GM12865 (cell line): Measurements from ENCODE around the gene EZH2.

ENCODE experiments used
- DNase-seq: peaks from one replicate; pipeline ENCODE4 v3.0.0; 2010; ENCODE audit warnings: low read depth
- H3K4me3 ChIP-seq: 2 replicates; pipeline ENCODE4 v1.5.1; 2011; ENCODE audit warnings: mild to moderate bottlenecking, low read depth, low read length, control low read depth
- TF ChIP-seq, protein P1 (sequence below): IDR thresholded peaks from 2 replicates; pipeline ENCODE4 v1.5.1; 2011; ENCODE audit warnings: low read length, control low read depth, low read depth, inconsistent platforms; ENCODE audit not compliant: insufficient read depth; ENCODE audit errors: missing control alignments

The EZH2 gene

DNA sequence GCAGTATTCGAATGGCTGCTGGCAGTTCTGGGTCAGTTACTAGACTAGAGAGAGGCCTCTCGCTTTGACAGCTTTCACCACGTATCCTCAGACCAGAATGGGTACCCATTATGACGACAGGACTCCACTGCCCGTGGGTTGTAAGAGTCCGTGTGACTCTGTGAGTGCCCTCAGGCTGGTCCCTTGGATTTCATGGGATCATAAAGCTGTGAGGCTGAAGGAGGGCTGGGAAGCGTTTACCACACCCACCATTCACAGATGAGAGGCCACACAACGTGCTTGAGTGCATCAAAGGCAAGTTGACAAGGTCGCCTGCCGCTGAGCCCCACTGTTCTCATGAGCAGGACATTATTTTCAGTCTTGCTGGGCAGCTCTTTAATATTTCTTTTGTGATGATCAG, 87.2 kb downstream of the EZH2 start:
- no peak overlapping the region for H3K4me3 ChIP-seq
- TF ChIP-seq, protein P1, sequence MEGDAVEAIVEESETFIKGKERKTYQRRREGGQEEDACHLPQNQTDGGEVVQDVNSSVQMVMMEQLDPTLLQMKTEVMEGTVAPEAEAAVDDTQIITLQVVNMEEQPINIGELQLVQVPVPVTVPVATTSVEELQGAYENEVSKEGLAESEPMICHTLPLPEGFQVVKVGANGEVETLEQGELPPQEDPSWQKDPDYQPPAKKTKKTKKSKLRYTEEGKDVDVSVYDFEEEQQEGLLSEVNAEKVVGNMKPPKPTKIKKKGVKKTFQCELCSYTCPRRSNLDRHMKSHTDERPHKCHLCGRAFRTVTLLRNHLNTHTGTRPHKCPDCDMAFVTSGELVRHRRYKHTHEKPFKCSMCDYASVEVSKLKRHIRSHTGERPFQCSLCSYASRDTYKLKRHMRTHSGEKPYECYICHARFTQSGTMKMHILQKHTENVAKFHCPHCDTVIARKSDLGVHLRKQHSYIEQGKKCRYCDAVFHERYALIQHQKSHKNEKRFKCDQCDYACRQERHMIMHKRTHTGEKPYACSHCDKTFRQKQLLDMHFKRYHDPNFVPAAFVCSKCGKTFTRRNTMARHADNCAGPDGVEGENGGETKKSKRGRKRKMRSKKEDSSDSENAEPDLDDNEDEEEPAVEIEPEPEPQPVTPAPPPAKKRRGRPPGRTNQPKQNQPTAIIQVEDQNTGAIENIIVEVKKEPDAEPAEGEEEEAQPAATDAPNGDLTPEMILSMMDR: no peak
- no peak for DNase-seq

DNA sequence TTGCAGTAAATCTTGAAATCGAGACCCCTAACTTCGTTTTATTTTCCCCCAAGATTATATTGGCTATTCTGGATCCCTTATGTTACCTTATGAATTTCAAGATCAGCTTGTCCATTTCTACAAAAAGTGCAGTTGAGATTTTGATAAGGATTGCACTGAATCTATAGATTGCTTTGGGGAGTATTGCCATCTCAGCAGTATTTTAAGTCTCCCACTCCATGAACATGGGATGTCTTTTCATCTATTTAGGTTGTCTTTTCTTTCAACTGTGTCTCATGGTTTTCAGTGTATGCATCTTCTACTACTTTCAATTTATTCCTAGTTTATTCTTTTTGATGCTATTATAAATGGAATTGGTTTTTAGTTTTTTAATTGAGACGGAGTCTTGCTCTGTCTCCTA, 89.6 kb downstream of the EZH2 start:
- no peak for DNase-seq
- TF ChIP-seq, protein P1: no peak

DNA sequence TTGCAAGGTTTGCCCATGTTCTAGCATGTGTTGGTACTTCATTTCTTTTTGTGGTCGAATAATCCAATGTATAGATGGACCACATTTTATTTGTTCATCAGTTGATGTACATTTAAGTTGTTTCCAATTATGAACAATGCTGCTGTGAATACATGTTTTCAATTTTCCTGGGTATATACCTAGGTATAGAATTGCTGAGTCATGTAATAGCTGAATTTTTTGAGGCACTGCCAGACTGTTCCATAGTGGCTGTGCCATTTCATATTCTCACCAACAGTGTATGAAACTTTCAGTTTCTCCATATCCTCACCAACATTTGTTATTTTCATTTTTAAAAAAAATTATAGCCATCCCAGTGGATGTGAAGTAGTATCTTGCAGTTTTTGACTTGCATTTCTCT, 90.5 kb downstream of the EZH2 start:
- H3K4me3 ChIP-seq: no peak overlapping the region
- TF ChIP-seq, protein P1: no peak
- DNase-seq: no peak

More for the DNA sequence above, 89.6 kb downstream of the EZH2 start:
- H3K4me3 ChIP-seq: no peak overlapping the region

DNA sequence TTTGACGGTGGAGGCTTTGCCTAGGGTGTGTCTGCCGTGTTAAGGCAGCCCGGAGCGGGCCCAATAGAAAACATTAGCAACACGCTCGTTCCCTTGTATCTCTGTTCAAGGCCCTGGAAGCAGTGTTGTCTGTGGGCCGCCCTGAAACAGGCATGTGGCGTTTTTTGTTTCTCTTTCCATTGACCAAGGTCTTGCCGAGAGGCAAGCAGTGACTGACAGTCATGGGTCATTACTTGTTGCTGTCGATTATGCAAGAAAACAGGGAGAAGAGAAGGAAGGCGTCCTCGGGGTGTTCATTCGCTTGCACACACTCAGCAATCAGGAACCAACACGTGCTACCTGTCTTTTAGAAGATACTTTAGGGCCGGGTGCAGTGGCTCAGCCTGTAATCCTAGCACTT, 92.5 kb downstream of the EZH2 start:
- no peak for DNase-seq
- no peak overlapping the region for H3K4me3 ChIP-seq
- TF ChIP-seq, protein P1: no peak

GRCh38 chr7:148790850-148791249, 93.2 kb downstream of the EZH2 start:
- TF ChIP-seq, protein P1: no peak
- DNase-seq: no peak
- no peak overlapping the region for H3K4me3 ChIP-seq

DNA sequence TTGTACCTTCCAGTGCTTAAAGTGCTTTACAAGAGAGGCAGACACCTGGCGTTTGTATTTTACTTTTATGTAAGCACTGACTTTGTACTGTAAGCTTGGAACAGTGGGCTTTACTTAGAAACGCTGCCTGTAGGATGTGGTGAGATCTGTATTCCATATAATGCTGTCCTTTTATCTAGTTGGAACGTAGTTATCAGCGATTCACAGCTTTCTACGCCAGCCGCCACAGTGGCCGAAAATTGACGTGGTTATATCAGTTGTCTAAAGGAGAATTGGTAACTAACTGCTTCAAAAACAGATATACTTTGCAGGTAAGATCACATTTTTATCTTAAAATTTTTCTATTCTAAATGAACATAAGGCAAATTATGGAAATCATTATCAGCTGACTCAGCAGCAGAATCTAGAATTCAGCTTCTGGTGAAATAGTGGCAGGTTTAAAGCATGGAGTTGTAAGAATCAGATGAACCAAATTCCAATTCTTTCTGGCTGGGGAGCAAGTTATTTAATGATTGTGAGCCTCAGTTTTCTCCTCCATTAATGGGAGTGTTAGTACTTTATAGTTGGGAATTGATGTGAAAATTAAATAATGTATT, 93.9 kb downstream of the EZH2 start:
- H3K4me3 ChIP-seq: no peak overlapping the region
- DNase-seq: no peak
- TF ChIP-seq, protein P1: no peak

DNA sequence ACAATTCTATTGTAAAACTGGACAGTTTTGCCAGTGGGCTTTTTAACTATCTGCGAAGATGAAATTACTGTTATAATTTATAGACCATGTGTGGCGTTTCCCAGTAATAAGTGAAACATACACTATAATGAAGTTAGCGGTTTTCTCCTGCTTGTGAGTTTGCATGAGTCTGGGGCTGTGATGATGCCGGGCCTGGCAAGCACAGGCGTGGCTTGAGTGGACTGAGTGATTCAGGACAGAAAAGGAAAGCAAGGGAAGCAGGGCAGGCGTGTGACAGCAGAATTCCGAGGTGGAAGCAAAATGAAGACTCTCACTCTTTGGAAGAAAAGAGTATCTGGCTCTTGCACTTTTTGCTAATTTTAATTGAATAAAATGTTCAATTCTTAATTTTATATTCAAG, 94.9 kb downstream of the EZH2 start:
- H3K4me3 ChIP-seq: no peak overlapping the region
- TF ChIP-seq, protein P1: no peak
- no peak for DNase-seq
